SH-SY5Y (cell line): Measurements from ENCODE around the gene CGREF1.

Experiments used
- GATA2 ChIP-seq: IDR thresholded peaks from 2 replicates; pipeline ENCODE4 v1.6.1; 2011; ENCODE audit warnings: mild to moderate bottlenecking, low read depth, low read length
- GATA3 ChIP-seq: IDR thresholded peaks from 2 replicates; pipeline ENCODE4 v1.6.1; 2011; ENCODE audit warnings: low read depth, mild to moderate bottlenecking, low read length, moderate library complexity

DNA sequence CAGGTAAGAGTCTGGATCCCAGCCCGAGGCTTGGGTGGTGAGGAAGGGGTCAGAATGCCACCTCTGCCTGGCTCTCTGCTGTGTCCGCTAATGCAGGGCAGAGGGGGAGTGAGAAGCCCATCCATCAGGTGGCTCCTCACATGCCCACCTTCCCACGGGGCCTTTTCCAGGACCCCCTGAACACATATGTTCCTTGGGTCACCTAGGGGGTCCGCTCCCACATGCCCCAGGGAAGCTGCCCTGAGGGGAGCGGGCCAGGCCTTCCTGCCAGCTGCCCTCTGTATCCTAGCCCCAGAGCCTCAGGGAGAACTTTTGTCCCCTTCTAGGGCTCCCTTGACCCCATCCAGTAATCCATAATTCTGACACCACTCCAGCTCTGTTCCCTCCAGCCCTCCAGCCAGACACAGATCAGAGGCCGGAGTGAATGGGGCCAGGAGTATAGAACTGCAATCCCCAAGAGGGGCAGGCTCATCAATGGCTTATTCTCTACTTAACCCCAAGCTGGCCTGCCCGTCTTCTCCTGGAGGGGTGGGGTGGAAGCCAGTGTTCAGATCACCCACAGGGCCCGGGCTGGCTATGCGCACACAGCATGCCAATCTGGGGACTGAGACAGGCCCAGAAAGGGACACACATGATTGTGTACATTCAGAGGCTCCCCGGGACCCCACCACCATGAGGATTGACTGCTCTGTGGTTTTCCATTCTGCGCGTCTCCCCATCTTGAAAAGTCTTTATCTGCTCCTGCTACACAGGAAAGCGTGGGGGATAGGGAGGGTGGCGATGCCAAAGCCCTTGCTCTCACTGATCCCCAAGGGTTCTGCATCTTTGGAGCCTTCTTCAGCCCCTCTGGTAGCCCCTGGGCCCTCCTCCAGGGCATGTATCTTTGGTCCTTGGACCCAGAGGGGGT, 39.4 kb downstream of the CGREF1 start:
- TF ChIP-seq GATA2 (no peak), GATA3 (no peak)
